ENCODE results near the gene CACNA1S. TPM values are rescaled to one million over a fixed set of nuclear protein-coding genes. Genes with fewer than 3 reads are reported as not detected.
A peak's percentile ranks its signal among the peaks of the same experiment; 100 is the strongest.

The CACNA1S gene
- polyA plus RNA-seq, 1 donor from 2014 or later, result not detected

DNA sequence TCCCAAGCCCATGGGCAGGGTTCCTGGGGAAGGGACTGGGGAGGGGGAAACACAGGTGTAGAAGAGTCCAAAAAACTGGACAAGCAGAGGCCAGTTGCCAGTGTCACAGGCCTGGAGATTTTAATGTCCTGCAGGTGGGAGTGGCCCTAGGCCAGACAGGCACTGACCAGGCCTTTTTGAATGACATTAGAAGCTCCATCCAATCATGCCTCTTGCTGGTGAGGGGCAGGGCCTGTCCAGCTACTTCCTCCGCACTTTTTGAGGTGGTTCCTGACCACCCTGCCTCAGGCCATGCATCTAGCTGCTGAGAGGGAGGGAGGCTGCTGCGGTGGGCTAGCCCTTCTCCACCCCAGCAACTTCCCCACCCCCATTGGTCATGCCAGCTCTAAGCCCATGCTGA is 72.8 kb downstream of the CACNA1S start:
- H3K4me3 Mint-ChIP-seq, result no peak overlapping the region

DNA sequence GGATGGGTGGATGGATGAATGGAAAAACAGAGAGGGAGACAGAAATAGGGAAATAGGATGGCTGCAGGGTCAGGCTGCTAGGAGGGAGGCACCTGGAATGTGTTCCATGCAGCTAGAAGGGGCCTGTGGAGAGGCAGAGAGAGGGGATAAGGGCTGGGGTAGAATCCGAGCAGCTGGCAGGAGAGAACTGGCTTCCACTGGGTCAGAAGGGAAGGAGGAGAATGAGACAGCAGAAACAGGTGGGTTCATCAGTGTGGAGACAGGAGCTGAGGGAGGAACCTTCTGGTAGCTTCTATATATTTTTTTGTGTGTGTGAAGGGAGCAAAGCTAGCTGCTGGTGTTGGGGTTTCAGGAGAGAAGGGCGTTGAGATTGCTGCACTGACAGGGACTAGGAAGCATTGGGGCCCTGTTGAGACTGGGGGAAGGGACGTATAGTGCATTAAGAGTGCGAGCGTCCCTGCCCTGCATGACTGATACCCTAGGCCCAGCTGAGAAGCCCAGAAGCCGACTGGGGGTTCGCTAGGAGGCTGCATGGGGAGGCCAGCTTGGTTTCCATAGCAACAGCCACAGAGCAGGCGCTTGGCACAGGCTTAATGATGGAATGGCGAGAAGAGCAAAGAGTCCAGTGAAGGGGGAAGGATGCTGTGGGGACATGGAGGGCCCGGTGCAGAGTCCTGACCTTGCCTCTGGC is 73.9 kb downstream of the CACNA1S start:
- no peaks in the 10 kb centered on the region for H3K36me3 Mint-ChIP-seq
- H3K4me3 Mint-ChIP-seq, result no peak overlapping the region
- peaks cover 2% of the 10 kb centered on the region for H3K27me3 Mint-ChIP-seq
- H3K27ac Mint-ChIP-seq, result no peak overlapping the region
- H3K4me1 Mint-ChIP-seq, result peaks cover 0 to 3% (median 3%) of the 10 kb centered on the region in 3 donors
- H3K9me3 Mint-ChIP-seq, result no peaks in the 10 kb centered on the region

More for the DNA sequence above, 72.8 kb downstream of the CACNA1S start:
- no peaks in the 10 kb centered on the region for H3K9me3 Mint-ChIP-seq
- H3K27ac Mint-ChIP-seq, result no peak overlapping the region
- peaks cover 0 to 3% (median 3%) of the 10 kb centered on the region in 3 donors for H3K4me1 Mint-ChIP-seq
- H3K36me3 Mint-ChIP-seq, result no peaks in the 10 kb centered on the region
- H3K27me3 Mint-ChIP-seq, result peaks cover 5% of the 10 kb centered on the region

DNA sequence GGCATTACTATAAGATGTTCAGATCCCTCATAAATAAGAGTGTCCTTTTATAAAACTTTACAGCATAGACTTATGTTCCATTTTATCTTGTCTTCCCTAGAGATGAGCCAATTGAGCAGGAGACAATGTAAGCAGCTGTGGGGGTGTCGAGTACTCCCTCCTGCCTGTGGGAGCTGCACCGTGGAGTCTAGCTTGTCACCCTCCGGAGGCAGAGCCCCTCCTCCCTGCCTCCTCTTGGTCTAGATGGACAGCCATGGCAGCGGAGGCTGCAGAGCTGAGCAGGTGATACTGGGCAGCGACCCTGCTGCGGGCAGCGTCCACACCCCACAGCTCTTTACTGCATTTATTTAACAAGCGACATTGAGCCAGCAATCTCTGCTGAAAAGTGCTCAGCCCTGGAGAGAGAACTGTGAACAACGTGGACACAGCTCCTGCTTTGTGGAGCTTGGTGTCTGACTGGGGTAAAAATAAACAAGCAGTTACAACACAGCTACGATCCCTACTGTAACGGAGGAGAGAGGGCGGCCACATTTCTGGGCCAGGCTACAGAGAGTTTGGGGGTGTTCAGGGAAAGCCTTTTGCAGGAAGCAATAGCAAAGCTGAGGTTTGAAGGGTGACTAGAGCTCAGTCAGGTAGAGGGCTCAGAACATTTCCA is 75.9 kb downstream of the CACNA1S start:
- H3K4me3 Mint-ChIP-seq, result no peak overlapping the region
- H3K36me3 Mint-ChIP-seq, result no peaks in the 10 kb centered on the region
- H3K4me1 Mint-ChIP-seq, result no peaks in the 10 kb centered on the region
- no peak overlapping the region for H3K27ac Mint-ChIP-seq
- H3K27me3 Mint-ChIP-seq, result no peaks in the 10 kb centered on the region
- H3K9me3 Mint-ChIP-seq, result no peaks in the 10 kb centered on the region

DNA sequence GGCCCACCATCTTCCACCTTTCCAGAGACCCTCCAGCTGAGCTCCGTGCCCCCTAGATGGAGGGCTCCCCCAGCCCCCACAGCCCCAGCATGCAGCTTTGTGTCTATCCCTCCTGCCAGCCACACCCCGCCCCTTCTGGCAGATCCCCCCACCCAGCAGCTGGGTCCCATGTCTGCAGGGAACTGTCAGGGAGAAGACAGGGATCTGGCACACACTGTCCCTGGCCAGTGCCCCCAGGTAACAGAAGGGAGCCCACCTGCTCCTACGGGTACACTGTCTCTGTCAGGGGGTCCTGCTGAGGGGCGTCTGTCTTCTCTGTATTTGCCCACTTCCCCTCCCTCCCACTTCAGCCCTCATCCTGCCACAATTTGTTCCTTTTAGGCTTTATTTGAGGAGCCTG is 77.6 kb downstream of the CACNA1S start:
- H3K36me3 Mint-ChIP-seq, result no peaks in the 10 kb centered on the region
- no peak overlapping the region for H3K4me3 Mint-ChIP-seq
- no peaks in the 10 kb centered on the region for H3K27me3 Mint-ChIP-seq
- H3K9me3 Mint-ChIP-seq, result no peaks in the 10 kb centered on the region
- no peak overlapping the region for H3K27ac Mint-ChIP-seq
- no peaks in the 10 kb centered on the region for H3K4me1 Mint-ChIP-seq

DNA sequence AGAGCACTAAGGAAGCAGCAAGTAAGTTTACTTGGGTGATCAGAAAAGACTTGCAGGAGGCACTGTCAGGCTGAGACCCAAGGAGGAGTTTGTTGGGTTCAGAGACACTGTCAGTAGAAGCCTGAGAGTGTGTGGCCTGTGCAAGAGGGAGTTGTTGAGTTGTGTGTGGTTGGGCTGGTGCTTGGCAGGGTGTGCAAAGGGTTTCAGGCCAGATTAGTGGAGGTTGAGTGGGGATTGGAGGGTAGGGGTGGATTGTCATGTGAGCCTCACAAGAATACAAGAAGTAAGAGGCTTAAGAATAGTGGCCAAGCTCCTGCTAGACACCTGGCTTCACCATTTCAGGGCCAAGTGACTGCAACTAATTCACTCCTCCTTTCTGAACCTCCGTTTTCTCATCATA is 79.8 kb downstream of the CACNA1S start:
- H3K27ac Mint-ChIP-seq, result no peak overlapping the region
- peaks cover 0 to 3% (median 2%) of the 10 kb centered on the region in 3 donors for H3K4me1 Mint-ChIP-seq
- H3K36me3 Mint-ChIP-seq, result no peaks in the 10 kb centered on the region
- no peak overlapping the region for H3K4me3 Mint-ChIP-seq
- no peaks in the 10 kb centered on the region for H3K27me3 Mint-ChIP-seq
- no peaks in the 10 kb centered on the region for H3K9me3 Mint-ChIP-seq

DNA sequence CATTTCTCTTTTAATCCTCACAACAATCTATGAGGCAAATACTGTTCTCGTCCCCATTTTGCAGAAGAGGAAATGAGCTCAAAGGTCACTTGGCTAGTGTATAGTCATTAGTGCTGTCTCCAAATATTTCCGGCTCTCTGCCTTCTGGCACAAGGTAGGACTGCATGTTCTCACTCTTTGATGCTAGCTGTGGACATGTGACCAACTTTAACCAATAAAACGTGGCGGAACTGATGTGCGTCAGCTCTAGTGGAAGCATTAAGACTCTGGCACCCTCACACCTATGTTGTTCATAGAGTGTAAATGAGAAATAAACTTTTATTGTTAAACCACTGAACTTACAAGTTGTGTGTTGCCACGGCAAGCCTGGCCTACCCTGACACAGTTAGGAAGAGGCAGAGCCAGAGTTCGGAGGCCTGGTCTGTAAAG is 83.8 kb downstream of the CACNA1S start:
- Mint-ChIP-seq H3K36me3 (no peaks in the 10 kb centered on the region), H3K4me3 (no peak overlapping the region), H3K27ac (no peak overlapping the region), H3K4me1 (peaks cover 18 to 28% (median 26%) of the 10 kb centered on the region in 3 donors), H3K27me3 (no peaks in the 10 kb centered on the region), H3K9me3 (no peaks in the 10 kb centered on the region)

DNA sequence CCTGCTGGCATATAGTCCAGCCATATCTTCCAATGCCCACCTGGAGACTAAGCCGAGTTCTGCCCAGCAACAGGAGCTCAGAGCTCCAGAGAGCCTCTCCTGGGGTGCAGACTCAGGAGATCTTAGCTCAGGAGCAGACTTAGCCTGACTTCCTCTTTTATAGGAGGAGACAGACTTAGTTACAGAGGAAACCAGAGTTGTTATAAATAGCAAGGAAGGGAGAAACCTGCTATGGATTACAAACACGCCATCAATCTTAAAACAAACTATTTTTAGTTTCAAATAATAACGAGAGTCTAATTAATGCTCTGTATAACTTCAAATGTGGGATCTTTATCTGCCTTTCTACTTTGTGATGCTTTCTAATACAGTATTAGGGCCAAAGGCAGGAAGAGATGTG is 85.4 kb downstream of the CACNA1S start:
- H3K27ac Mint-ChIP-seq, result peak overlapping the region in 1 of 3 donors; percentile 80
- peaks cover 29 to 37% (median 35%) of the 10 kb centered on the region in 3 donors for H3K4me1 Mint-ChIP-seq
- no peaks in the 10 kb centered on the region for H3K27me3 Mint-ChIP-seq
- H3K9me3 Mint-ChIP-seq, result no peaks in the 10 kb centered on the region
- H3K4me3 Mint-ChIP-seq, result peak overlapping the region in 3 of 4 donors; percentile 79 to 89 (median 81)
- no peaks in the 10 kb centered on the region for H3K36me3 Mint-ChIP-seq

DNA sequence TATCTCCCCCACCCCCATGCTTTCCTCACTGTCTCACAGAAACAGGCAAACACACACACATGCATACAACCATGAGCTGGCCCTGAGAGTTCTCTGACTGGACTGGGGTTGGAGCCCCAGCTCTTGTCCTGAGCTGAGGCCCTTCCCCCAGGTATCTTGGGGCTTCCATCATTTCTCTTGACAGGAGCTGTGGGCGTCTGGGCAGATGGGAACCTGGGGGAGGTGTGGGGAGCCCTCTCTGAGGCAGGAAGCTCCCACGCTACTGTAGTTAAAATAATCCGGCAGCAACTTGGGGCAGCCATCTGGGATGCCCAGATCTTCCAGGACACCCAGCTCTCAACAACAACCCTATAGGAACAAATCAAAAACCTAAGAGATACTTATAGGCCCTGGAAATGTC is 86.0 kb downstream of the CACNA1S start:
- H3K4me1 Mint-ChIP-seq, result peaks cover 30 to 42% (median 41%) of the 10 kb centered on the region in 3 donors
- peak overlapping the region in 1 of 3 donors; percentile 80 for H3K27ac Mint-ChIP-seq
- no peaks in the 10 kb centered on the region for H3K27me3 Mint-ChIP-seq
- H3K4me3 Mint-ChIP-seq, result peak overlapping the region in 3 of 4 donors; percentile 79 to 89 (median 81)
- H3K36me3 Mint-ChIP-seq, result no peaks in the 10 kb centered on the region
- H3K9me3 Mint-ChIP-seq, result no peaks in the 10 kb centered on the region

DNA sequence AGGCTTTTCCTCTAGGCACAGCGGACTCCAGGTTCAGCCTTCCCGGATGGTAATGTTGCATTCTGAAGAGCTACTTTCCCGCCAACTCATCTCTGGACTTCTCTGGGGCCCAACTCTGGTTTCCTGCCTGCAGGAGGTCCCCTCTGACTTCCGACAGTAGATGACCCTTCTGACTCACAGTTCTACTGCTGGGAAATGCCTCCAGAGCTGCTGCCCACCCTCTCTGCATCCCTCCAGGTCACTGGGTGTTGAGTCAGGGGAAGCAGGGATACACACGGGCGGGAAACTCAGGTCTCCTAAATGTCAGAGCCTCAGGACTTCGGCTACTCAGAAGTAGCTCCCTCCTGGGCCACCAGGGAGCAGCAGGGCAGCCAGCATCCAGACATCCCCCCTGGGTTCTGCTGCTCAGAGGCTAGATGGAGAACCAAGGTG is 86.6 kb downstream of the CACNA1S start:
- no peaks in the 10 kb centered on the region for H3K9me3 Mint-ChIP-seq
- no peaks in the 10 kb centered on the region for H3K36me3 Mint-ChIP-seq
- peaks cover 34 to 47% (median 44%) of the 10 kb centered on the region in 3 donors for H3K4me1 Mint-ChIP-seq
- peak overlapping the region in 3 of 4 donors; percentile 67 to 89 (median 79) for H3K4me3 Mint-ChIP-seq
- no peaks in the 10 kb centered on the region for H3K27me3 Mint-ChIP-seq
- H3K27ac Mint-ChIP-seq, result peak overlapping the region in 1 of 3 donors; percentile 80

DNA sequence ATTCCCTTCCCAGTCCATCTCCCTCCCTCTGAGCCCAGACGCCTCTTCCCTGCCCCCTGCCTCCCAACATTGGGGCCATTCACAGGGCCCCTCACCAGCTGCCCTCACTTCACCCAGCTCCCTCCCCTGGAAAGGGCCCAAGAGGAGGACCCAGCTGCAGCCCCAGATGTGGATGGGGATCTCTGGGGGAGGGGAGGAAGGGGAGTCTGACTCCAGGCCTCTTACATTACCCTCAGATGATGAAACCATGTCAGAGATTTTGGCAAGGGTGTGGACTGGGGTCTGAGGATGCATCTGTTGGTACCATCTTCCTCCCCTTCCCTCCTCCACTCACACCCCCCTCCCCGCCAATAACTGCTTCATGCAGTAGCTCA is 87.6 kb downstream of the CACNA1S start:
- peaks cover 1% of the 10 kb centered on the region for H3K27me3 Mint-ChIP-seq
- no peak overlapping the region for H3K27ac Mint-ChIP-seq
- no peaks in the 10 kb centered on the region for H3K36me3 Mint-ChIP-seq
- peak overlapping the region in 3 of 4 donors; percentile 66 to 79 (median 73) for H3K4me3 Mint-ChIP-seq
- peaks cover 42 to 54% (median 52%) of the 10 kb centered on the region in 3 donors for H3K4me1 Mint-ChIP-seq
- H3K9me3 Mint-ChIP-seq, result no peaks in the 10 kb centered on the region

DNA sequence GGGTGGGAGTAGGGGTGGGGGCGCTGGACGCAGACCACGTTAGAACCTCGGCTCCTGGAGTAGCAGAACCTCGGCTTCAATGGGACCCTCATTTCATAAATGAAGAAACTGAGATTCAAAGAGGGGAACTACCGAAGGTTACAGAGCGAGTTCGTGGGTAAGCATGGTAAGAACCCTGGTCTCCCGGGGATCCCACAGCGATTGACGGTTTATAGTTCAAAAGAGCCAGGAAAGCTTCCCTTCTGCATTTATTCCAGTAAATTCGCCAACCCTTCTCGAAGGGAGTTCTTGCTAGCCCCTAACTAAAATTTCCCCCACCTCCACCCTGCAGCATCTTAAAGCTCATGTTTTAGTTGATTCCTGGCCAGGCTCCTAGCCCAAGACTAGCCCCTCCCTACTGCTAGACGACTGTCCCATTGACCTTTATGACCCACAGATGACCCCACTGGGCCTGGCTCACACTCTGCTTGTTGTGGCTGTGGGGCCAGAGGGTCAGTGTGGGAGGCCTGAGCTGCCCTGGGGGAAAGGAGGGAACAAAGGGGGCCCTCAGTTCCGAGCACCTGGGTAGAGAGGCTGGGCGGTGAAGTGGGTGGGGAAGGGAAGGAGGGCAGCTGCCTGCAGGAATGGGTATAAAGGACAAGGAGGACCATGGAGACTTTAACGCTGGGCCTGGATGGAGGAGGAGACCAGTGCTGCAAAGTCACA is 88.2 kb downstream of the CACNA1S start:
- Mint-ChIP-seq H3K4me1 (peaks cover 47 to 59% (median 58%) of the 10 kb centered on the region in 3 donors), H3K4me3 (peak overlapping the region in 3 of 4 donors; percentile 79 to 90 (median 87)), H3K36me3 (no peaks in the 10 kb centered on the region), H3K27ac (peak overlapping the region in 1 of 3 donors; percentile 46), H3K9me3 (no peaks in the 10 kb centered on the region), H3K27me3 (peaks cover 1% of the 10 kb centered on the region)

DNA sequence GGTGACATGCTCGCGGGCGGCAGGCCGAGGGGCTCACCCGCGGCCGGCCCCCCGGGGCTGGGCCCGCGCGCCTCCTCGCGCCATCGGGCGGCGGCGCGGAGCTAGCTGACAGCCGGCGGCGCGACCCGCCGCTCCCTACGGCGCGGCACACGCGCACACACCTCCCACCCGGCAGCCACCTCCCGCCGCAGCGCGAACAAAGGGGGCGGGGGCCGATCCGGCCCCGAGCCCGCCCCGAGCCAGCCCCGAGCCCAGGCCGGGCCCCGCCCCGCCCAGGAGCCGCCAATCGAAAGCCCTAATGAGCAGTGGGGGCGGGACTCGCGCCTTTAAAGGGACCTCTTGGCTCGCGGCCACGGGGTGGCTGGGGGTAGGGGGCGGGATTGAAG is 88.7 kb downstream of the CACNA1S start, which contains the start of gene KIF21B:
Gene KIF21B (minus strand): TSS at position 198 of the 386 bp plus-strand sequence. CDS start 331 bp downstream, outside the sequence.
- H3K36me3 Mint-ChIP-seq, result no peaks in the 10 kb centered on the region
- H3K9me3 Mint-ChIP-seq, result no peaks in the 10 kb centered on the region
- H3K27me3 Mint-ChIP-seq, result peaks cover 1% of the 10 kb centered on the region
- H3K4me1 Mint-ChIP-seq, result peaks cover 49 to 63% (median 60%) of the 10 kb centered on the region in 3 donors
- H3K4me3 Mint-ChIP-seq, result peak within 1 kb of the TSS; percentile 95 to 98 (median 97)
- peak within 1 kb of the TSS; percentile 93 to 97 (median 96) for H3K27ac Mint-ChIP-seq

DNA sequence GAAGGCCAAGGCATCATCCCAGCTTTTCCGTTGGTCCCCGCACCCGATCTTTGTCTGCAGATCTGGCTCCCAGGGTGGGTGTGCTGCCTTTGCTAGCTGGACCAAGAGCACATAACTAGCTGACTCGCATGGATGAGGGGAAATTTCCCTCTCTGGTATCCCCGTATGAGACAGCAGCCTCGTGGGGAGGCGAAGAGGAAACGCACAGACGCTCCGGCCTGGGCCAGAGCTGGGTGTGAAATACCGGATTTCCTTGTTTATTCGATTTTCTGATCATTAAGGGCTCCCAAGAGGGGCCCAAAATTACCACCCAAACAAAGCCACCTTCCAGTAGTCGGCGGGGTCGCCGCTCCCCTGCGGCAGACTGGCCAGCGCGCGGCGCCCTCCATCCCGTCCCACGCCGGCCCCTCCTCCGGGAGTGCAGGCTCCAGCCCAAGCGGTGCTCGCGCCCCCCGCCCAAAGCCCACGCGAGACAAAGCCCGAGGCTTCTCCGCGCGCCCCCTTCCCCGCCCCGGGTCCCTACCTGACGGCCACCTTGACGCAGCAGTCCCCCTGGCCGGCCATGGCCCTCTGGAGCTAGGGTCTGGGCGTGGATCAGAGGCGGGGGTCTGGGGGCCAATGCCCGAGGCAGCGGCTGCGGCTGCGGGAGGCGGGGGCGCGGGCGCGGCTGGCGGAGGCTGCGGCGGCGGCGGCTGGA is 89.3 kb downstream of the CACNA1S start:
- no peaks in the 10 kb centered on the region for H3K36me3 Mint-ChIP-seq
- no peaks in the 10 kb centered on the region for H3K9me3 Mint-ChIP-seq
- H3K27ac Mint-ChIP-seq, result peak overlapping the region; percentile 93 to 97 (median 96)
- peaks cover 1% of the 10 kb centered on the region for H3K27me3 Mint-ChIP-seq
- H3K4me3 Mint-ChIP-seq, result peak overlapping the region; percentile 95 to 98 (median 97)
- H3K4me1 Mint-ChIP-seq, result peaks cover 55 to 66% (median 64%) of the 10 kb centered on the region in 3 donors

DNA sequence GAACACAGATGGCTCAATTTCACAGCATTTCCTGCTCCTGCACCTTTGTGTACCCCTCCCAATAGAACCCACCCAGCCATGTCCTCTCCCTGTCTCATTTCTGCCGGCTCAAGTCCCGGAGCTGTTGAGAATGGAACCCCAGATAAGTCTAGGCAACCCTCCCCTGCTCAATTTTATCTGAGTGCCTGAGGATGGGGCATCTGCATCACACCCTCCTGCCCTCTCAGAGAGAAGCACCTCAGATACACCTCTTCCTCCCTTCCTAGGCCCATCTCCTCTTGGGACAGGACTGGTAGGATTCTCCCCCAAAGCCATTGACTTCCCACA is 89.8 kb downstream of the CACNA1S start:
- Mint-ChIP-seq H3K27ac (peak overlapping the region; percentile 93 to 97 (median 96)), H3K4me1 (peaks cover 56 to 67% (median 63%) of the 10 kb centered on the region in 3 donors), H3K36me3 (no peaks in the 10 kb centered on the region), H3K9me3 (no peaks in the 10 kb centered on the region), H3K27me3 (peaks cover 1% of the 10 kb centered on the region), H3K4me3 (peak overlapping the region; percentile 95 to 98 (median 97))

Data from IgD-negative memory B cell (primary cell).